SU-DHL-6 (cell line): ENCODE results near the gene KRTAP5-3.
"Not testable (repeated sequence)": the region's sequence is repeated elsewhere in the genome, so short reads cannot be mapped to it uniquely, and the experiment has no call there.

Source experiments
- H2AFZ ChIP-seq: fragments of 200-600 bp; sonication (generic); 2 replicates; pipeline ENCODE4 v1.6.1; 2014; ENCODE audit warnings: low read depth, mild to moderate bottlenecking, moderate library complexity, mixed read lengths, antibody characterized with exemption, low read length; ENCODE audit not compliant: severe bottlenecking
- H3F3A ChIP-seq: fragments of 200-600 bp; shearing (Covaris generic); 2 replicates; pipeline ENCODE4 v1.6.0; 2016; ENCODE audit warnings: antibody characterized with exemption, mild to moderate bottlenecking; ENCODE audit not compliant: insufficient read depth
- H3K27ac ChIP-seq: fragments of 200-600 bp; sonication (generic); 2 replicates; pipeline ENCODE4 v1.5.1; 2016; ENCODE audit warnings: low read depth, mild to moderate bottlenecking, low read length, moderate library complexity, mixed read lengths
- H3K27me3 ChIP-seq: fragments of 200-600 bp; sonication (generic), shearing (Covaris generic); 2 replicates; pipeline ENCODE4 v1.6.0; 2014; ENCODE audit warnings: mild to moderate bottlenecking, low read length
- H3K36me3 ChIP-seq: fragments of 200-600 bp; sonication (generic); 2 replicates; pipeline ENCODE4 v1.6.1; 2014; ENCODE audit warnings: mild to moderate bottlenecking, low read length, mixed read lengths
- H3K4me2 ChIP-seq: fragments of 300-600, 200-600 bp; shearing (Covaris generic), sonication (generic); 2 replicates; pipeline ENCODE4 v1.6.0; 2014; ENCODE audit warnings: low read length, low read depth, mild to moderate bottlenecking; ENCODE audit not compliant: poor library complexity, severe bottlenecking
- H3K4me3 ChIP-seq: fragments of 200-600 bp; sonication (generic); 2 replicates; pipeline ENCODE4 v1.5.1; 2014; ENCODE audit warnings: antibody characterized with exemption, low read length, mild to moderate bottlenecking, mixed read lengths; ENCODE audit not compliant: insufficient read depth, poor library complexity, severe bottlenecking
- H3K79me2 ChIP-seq: fragments of 200-600 bp; sonication (generic); 2 replicates; pipeline ENCODE4 v1.6.1; 2014; ENCODE audit warnings: mild to moderate bottlenecking, low read length, moderate library complexity; ENCODE audit not compliant: insufficient read depth
- H3K9ac ChIP-seq: fragments of 200-600 bp; sonication (generic); 2 replicates; pipeline ENCODE4 v1.7.0; 2014; ENCODE audit warnings: mild to moderate bottlenecking, low read length
- H3K9me2 ChIP-seq: fragments of 200-600 bp; sonication (generic); replicated peaks from 2 replicates; pipeline ENCODE4 v1.6.1; 2014; ENCODE audit warnings: low read length; ENCODE audit not compliant: insufficient read depth
- H3K9me3 ChIP-seq: fragments of 200-600 bp; sonication (generic); 2 replicates; pipeline ENCODE4 v1.6.1; 2014; ENCODE audit warnings: low read length, mixed read lengths; ENCODE audit not compliant: insufficient read depth
- H4K20me1 ChIP-seq: fragments of 200-600 bp; sonication (generic); 2 replicates; pipeline ENCODE4 v1.6.1; 2014; ENCODE audit warnings: low read depth, mild to moderate bottlenecking, antibody characterized with exemption, low read length, moderate library complexity, mixed read lengths
- CTCF ChIP-seq: fragments of 200-600 bp; sonication (generic); IDR thresholded peaks from one replicate; pipeline ENCODE4 v1.5.1; 2017; ENCODE audit warnings: antibody characterized with exemption, mild to moderate bottlenecking, low read length, moderate library complexity; ENCODE audit not compliant: insufficient read depth, poor library complexity, severe bottlenecking
- EZH2phosphoT487 ChIP-seq: fragments of 200-600 bp; sonication (generic), shearing (Covaris generic); conservative IDR thresholded peaks from 2 replicates; pipeline ENCODE4 v1.6.1; 2018; ENCODE audit warnings: mild to moderate bottlenecking, antibody characterized with exemption, low read length, moderate library complexity, mixed read lengths

The KRTAP5-3 gene

DNA sequence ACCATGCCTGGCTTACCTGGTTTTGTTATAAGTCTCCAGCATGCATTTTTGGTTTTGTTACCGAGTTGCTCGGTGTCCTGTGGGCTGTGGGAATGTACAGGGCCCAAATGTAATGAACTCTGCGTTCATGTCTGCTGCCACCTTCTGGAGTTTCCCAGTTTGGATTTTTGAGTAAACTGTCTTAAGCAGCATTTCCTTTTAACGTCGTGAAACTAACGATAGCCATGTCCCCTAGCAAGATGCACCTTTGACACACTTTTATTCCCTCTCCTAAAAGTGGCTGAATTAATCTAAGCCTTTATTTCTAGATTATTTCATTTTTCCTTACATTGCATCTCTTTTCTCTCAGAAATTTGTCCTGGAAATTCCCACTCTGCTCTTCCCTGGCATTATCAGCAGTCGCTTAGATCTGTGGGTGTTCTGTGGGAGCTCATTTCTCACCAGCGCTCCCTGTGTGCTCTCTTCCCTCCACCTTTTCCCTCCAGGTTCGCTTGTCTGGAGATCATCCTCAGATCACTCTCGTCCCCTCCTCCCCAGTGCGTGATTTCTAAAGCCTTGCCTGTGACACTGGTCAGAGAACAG lies 12.2 kb downstream of the KRTAP5-3 start:
- H3K4me2 ChIP-seq, H3K27ac ChIP-seq, H3K27me3 ChIP-seq, H4K20me1 ChIP-seq, H3K36me3 ChIP-seq, H3F3A ChIP-seq, H2AFZ ChIP-seq, H3K9ac ChIP-seq, H3K4me3 ChIP-seq, H3K79me2 ChIP-seq, H3K9me2 ChIP-seq, H3K9me3 ChIP-seq: not testable (repeated sequence)

DNA sequence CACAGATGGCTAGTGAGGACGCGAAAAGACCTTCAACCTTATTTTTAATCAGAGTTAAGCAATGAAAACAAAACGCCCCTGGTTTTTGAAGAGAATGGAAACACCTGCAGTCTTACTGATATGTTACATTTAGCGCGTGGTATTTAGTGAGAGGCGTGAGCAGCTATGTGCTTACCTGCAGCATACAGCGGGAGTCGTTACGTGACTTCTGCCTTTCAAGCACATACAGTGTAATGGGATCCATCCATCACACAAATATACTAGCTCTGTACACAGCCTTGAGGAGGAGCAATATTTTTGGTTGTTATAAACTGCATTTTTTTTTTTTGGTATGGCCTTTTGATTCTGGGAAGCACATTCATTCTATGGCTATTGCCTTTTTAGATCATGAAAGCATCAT lies 15.6 kb downstream of the KRTAP5-3 start:
- no peaks in the 10 kb centered on the region for H3K36me3 ChIP-seq
- no peaks in the 10 kb centered on the region for H3F3A ChIP-seq
- H3K27ac ChIP-seq: no peak overlapping the region
- TF ChIP-seq EZH2phosphoT487 (no peak), CTCF (no peak)
- H3K4me2 ChIP-seq: no peak overlapping the region
- H3K9me3 ChIP-seq: no peaks in the 10 kb centered on the region
- no peaks in the 10 kb centered on the region for H3K27me3 ChIP-seq
- no peak overlapping the region for H3K4me3 ChIP-seq
- H3K9ac ChIP-seq: no peak overlapping the region
- H4K20me1 ChIP-seq: no peaks in the 10 kb centered on the region
- H3K79me2 ChIP-seq: no peaks in the 10 kb centered on the region
- H3K9me2 ChIP-seq: no peaks in the 10 kb centered on the region
- no peak overlapping the region for H2AFZ ChIP-seq

DNA sequence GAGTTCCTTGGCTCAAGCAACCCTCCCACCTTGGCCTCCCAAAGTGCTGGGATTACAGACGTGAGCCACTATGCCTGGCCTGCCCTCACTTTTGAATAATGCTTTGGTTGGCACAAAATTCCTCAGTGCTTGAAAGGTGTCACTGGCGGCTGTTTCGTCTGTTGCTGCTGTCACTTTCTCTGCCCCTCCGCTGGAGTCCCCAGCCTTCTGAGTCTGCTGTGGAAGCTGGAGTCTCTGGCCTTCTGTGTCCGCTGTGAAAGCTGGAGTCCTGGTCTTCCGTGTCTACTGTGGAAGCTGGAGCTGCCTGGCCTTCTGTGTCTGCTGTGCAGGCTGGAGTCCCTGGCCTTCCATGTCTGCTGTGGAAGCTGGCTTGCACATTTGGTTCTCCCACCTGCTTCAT lies 18.3 kb downstream of the KRTAP5-3 start:
- H3K9me2 ChIP-seq: no peaks in the 10 kb centered on the region
- H3K4me3 ChIP-seq: no peak overlapping the region
- H4K20me1 ChIP-seq: no peaks in the 10 kb centered on the region
- H3K9ac ChIP-seq: no peak overlapping the region
- no peak overlapping the region for H3K27ac ChIP-seq
- H3K27me3 ChIP-seq: no peaks in the 10 kb centered on the region
- no peaks in the 10 kb centered on the region for H3K36me3 ChIP-seq
- H3F3A ChIP-seq: no peaks in the 10 kb centered on the region
- H3K79me2 ChIP-seq: no peaks in the 10 kb centered on the region
- H3K9me3 ChIP-seq: no peaks in the 10 kb centered on the region
- TF ChIP-seq CTCF: no peak
- H2AFZ ChIP-seq: no peak overlapping the region
- H3K4me2 ChIP-seq: no peak overlapping the region

DNA sequence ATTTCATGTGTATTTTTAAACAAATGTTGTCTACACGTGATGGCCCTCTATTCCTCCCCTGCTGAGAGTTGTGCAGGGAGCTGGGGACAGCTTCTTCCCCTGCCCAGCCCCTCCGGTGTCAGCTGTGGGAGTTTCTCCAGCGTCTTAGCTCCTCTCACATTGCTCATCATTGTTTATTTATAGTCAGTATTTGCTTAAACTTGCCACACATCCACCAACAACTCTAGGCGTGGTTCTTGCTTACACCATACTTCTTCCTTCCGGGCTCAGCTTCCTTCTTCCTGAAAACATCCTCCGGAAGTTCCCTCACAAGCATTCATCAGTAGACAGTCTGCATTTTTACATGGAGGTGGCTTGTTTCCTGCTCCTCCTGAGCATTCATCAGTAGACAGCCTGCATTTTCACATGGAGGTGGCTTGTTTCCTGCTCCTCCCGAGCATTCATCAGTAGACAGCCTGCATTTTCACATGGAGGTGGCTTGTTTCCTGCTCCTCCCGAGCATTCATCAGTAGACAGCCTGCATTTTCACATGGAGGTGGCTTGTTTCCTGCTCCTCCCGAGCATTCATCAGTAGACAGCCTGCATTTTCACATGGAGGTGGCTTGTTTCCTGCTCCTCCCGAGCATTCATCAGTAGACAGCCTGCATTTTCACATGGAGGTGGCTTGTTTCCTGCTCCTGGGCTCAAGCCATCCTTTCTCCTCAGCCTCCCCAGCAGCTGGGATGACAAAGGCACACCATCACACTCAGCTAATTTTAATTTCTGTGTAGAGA lies 18.9 kb downstream of the KRTAP5-3 start:
- not testable (repeated sequence) for H3K27ac ChIP-seq, H3K4me2 ChIP-seq, H3K27me3 ChIP-seq, H3F3A ChIP-seq, H4K20me1 ChIP-seq, H3K36me3 ChIP-seq, H3K4me3 ChIP-seq, H3K9me2 ChIP-seq, H3K9ac ChIP-seq, H3K79me2 ChIP-seq, H3K9me3 ChIP-seq
- H2AFZ ChIP-seq: peak overlapping the region; percentile 25
